Testis (tissue), 3 donors: ENCODE measurements around the gene TRAF6. TPM values are rescaled to one million over a fixed set of nuclear protein-coding genes. Genes with fewer than 3 reads are reported as not detected.
"Not testable (repeated sequence)": the region's sequence is repeated elsewhere in the genome, so short reads cannot be mapped to it uniquely, and the experiment has no call there.

ENCODE experiments used
- DNase-seq: peaks from one replicate; pipeline ENCODE4 v3.0.0-alpha.2; 2019
- H3K27ac ChIP-seq, 2 donors: fragments of 200-600 bp; sonication (generic); one replicate each; pipeline ENCODE4 v1.5.1; 2019
- H3K27me3 ChIP-seq: fragments of 200-600 bp; sonication (generic); one replicate; pipeline ENCODE4 v1.5.1; 2019
- H3K36me3 ChIP-seq: fragments of 200-600 bp; sonication (generic); one replicate; pipeline ENCODE4 v1.5.1; 2017; ENCODE audit warnings: low read depth; ENCODE audit errors: missing control alignments
- H3K4me1 ChIP-seq: fragments of 200-600 bp; sonication (generic); one replicate; pipeline ENCODE4 v1.5.1; 2019
- H3K4me3 ChIP-seq, 2 donors: fragments of 200-600 bp; sonication (generic); one replicate each; pipeline ENCODE4 v1.5.1; 2017 to 2019
- H3K9me3 ChIP-seq: fragments of 200-600 bp; sonication (generic); one replicate; pipeline ENCODE4 v1.5.1; 2017
- CTCF ChIP-seq, 3 experiments: fragments of 450-650 bp in 2 of 3; fragments of 200-600 bp in 1 of 3; sonication (generic) in 1 of 3; IDR thresholded peaks; one replicate each; pipeline ENCODE4 v1.5.1; 2016 to 2019; ENCODE audit warnings: antibody characterized with exemption in 3 of 3, mild to moderate bottlenecking in 2 of 3, moderate library complexity in 1 of 3
- POLR2A ChIP-seq: fragments of 450-650 bp; IDR thresholded peaks from one replicate; pipeline ENCODE4 v1.6.1; 2017; ENCODE audit warnings: antibody characterized with exemption, mild to moderate bottlenecking, moderate library complexity
- WGBS, 2 donors: methylation state at CpG; one replicate each; pipeline ENCODE4 v1.1.5; 2018; 5-methylcytosine and 5-hydroxymethylcytosine counted together
- intact Hi-C: fragments of 100-400 bp; cut with DNase I; formaldehyde crosslinking; loops from one replicate; pipeline ENCODE4 v1.15.1; 2023; ENCODE audit warnings: low total_unique reads
- polyA plus RNA-seq: library from polyadenylated mRNA; stranded (reverse); fragments of 350-450 nt; fragmentation: Illumina TruSeq; extraction: RNeasy Lipid Tissue Mini Kit (QIAGEN cat#74804); gene quantifications from one replicate; pipeline ENCODE4 v1.2.3, GENCODE V29; 2014; ENCODE audit warnings: low read depth, low replicate concordance; ENCODE audit not compliant: insufficient read depth
- total RNA-seq, 2 donors: library from RNA; depleted of rRNA; stranded (reverse); fragments of >200 nt; gene quantifications; one replicate each; pipeline ENCODE4 v1.2.3, GENCODE V29; 2016

TRAF6 gene
- total and polyA plus RNA-seq, 3 donors from 2014 or later: 18.8 to 26.4 (median 24.0) TPM

GRCh38 chr11:36530840-36531239, 20.8 kb upstream of the TRAF6 start:
- H3K27me3 ChIP-seq: no peaks in the 10 kb centered on the region
- no peak overlapping the region for H3K4me3 ChIP-seq
- H3K27ac ChIP-seq: no peak overlapping the region
- DNase-seq: no peak
- H3K36me3 ChIP-seq: no peaks in the 10 kb centered on the region
- H3K4me1 ChIP-seq: peaks cover 5% of the 10 kb centered on the region
- no peaks in the 10 kb centered on the region for H3K9me3 ChIP-seq
- intact Hi-C loops: no loop called here
- no peak for TF ChIP-seq CTCF (IDR thresholded peaks at IDR 0.05)
- no peak for TF ChIP-seq POLR2A

GRCh38 chr11:36513965-36514364, 3.9 kb upstream of the TRAF6 start:
- H3K36me3 ChIP-seq: no peaks in the 10 kb centered on the region
- H3K27ac ChIP-seq: no peak overlapping the region
- intact Hi-C loops: no loop called here
- no peak overlapping the region for H3K4me3 ChIP-seq
- no peak for TF ChIP-seq POLR2A
- TF ChIP-seq CTCF (IDR thresholded peaks at IDR 0.05): no peak
- no peak for DNase-seq
- peaks cover under 1% of the 10 kb centered on the region for H3K4me1 ChIP-seq
- no peaks in the 10 kb centered on the region for H3K9me3 ChIP-seq
- 52 to 59% methylated on average over 2 of the region's 2 CpGs for WGBS, 2 donors
- H3K27me3 ChIP-seq: no peaks in the 10 kb centered on the region

- WGBS, 2 donors: 68 to 77% methylated on average over 5 of the region's 5 CpGs
- TF ChIP-seq CTCF (IDR thresholded peaks at IDR 0.05) (no peak), POLR2A (no peak)
- H3K9me3 ChIP-seq: no peaks in the 10 kb centered on the region
- no peaks in the 10 kb centered on the region for H3K27me3 ChIP-seq
- intact Hi-C loops: no loop called here
- DNase-seq: no peak
- H3K27ac ChIP-seq: no peak overlapping the region
- H3K36me3 ChIP-seq: no peaks in the 10 kb centered on the region
- peaks cover 4% of the 10 kb centered on the region for H3K4me1 ChIP-seq
- H3K4me3 ChIP-seq: no peak overlapping the region
These were observed 1.9 kb upstream of the TRAF6 start for GRCh38 chr11:36512016-36512415.

GRCh38 chr11:36511062-36511461, 990 bp upstream of the TRAF6 start:
- H3K4me1 ChIP-seq, H3K9me3 ChIP-seq, H3K4me3 ChIP-seq, H3K36me3 ChIP-seq, DNase-seq, H3K27me3 ChIP-seq, intact Hi-C loops: not testable (repeated sequence)
- 43 to 60% methylated on average over 2 of the region's 2 CpGs for WGBS, 2 donors
- peak overlapping the region; percentile 81 to 94 for H3K27ac ChIP-seq

GRCh38 chr11:36510594-36510942, 496 bp upstream of the TRAF6 start:
- no peak for DNase-seq
- Histone ChIP-seq H3K27me3 (no peaks in the 10 kb centered on the region), H3K36me3 (no peaks in the 10 kb centered on the region), H3K4me1 (peaks cover 4% of the 10 kb centered on the region), H3K27ac (peak overlapping the region; percentile 81 to 94), H3K4me3 (peak overlapping the region; percentile 79 to 93), H3K9me3 (no peaks in the 10 kb centered on the region)
- TF ChIP-seq CTCF (IDR thresholded peaks at IDR 0.05) (no peak), POLR2A (no peak)
- intact Hi-C loops: no loop called here
- WGBS, 2 donors: 1 to 3% methylated on average over 8 of the region's 8 CpGs
